GM12878 (cell line): Measurements from ENCODE around the gene ELK3. TPM values are rescaled to one million over a fixed set of nuclear protein-coding genes. Genes with fewer than 3 reads are reported as not detected.

Experiments used
- ATAC-seq: fragments of 200-7000 bp; cut with Tn5 transposase; 3 replicates; pipeline ENCODE4 v1.9.1; 2020; ENCODE audit warnings: mild to moderate bottlenecking, moderate library complexity
- BruUV-seq: library from RNA; stranded (reverse); fragments of 400-500 nt; replicated peaks from 2 replicates; lab custom pipeline; 2021; lab: Mats Ljungman, UMichigan
- CTCF ChIA-PET: fragments of 300-600 bp; sonication (Branson Sonifier 250); formaldehyde crosslinking; extraction: SDS; loops from one replicate; lab custom pipeline; 2021; ENCODE audit warnings: inconsistent platforms; lab: Yijun Ruan, JAX
- POLR2A ChIA-PET: fragments of 350-600 bp; formaldehyde crosslinking; extraction: SDS; loops from one replicate; lab custom pipeline; 2021; ENCODE audit warnings: inconsistent platforms; lab: Charles Lee
- RAD21 ChIA-PET: fragments of 300-600 bp; sonication (Branson Sonifier 250); formaldehyde crosslinking; loops from one replicate; lab custom pipeline; 2023; ENCODE audit warnings: antibody characterized with exemption; ENCODE audit not compliant: unreplicated experiment; lab: Charles Lee
- SMC1A ChIA-PET: fragments of 300-600 bp; sonication (Branson Sonifier 250); formaldehyde crosslinking; loops from one replicate; lab custom pipeline; 2023; ENCODE audit not compliant: unreplicated experiment, uncharacterized antibody; lab: Charles Lee
- DNase-seq: peaks from one replicate; pipeline ENCODE4 v3.0.0-alpha.2; 2011; ENCODE audit warnings: low read depth, low spot score
- FAIRE-seq: peaks from 3 replicates; lab custom pipeline; 2011; peaks lifted over from hg19 to GRCh38; lab: Jason Lieb, UNC
- H2AFZ ChIP-seq: 2 replicates; pipeline ENCODE4 v1.6.0; 2011; ENCODE audit warnings: low read depth, low read length, control low read depth; ENCODE audit not compliant: control insufficient read depth
- H3K27ac ChIP-seq: 2 replicates; pipeline ENCODE4 v1.5.1; 2011; ENCODE audit warnings: control low read depth; ENCODE audit not compliant: control insufficient read depth, insufficient read depth
- H3K27me3 ChIP-seq, 2 experiments: replicated peaks in 1 of 2; 2 replicates each; pipeline versions ENCODE4 v1.6.0 to v1.6.1; 2011; ENCODE audit warnings: low read length in 1 of 2; ENCODE audit not compliant: control insufficient read depth in 2 of 2, insufficient read depth in 2 of 2
- H3K36me3 ChIP-seq, 2 experiments: 2 replicates each; pipeline ENCODE4 v1.5.1; 2011; ENCODE audit warnings: low read length in 1 of 2; ENCODE audit not compliant: control insufficient read depth in 2 of 2, insufficient read depth in 2 of 2
- H3K4me1 ChIP-seq: 2 replicates; pipeline ENCODE4 v1.6.1; 2011; ENCODE audit warnings: mild to moderate bottlenecking, low read length, moderate library complexity, mixed read lengths; ENCODE audit not compliant: control insufficient read depth, insufficient read depth
- H3K4me2 ChIP-seq: 2 replicates; pipeline ENCODE4 v1.6.0; 2011; ENCODE audit warnings: control low read depth; ENCODE audit not compliant: control insufficient read depth, insufficient read depth
- H3K4me3 ChIP-seq: fragments of 200-600 bp; sonication (generic); 2 replicates; pipeline ENCODE4 v1.5.1; 2016
- H3K79me2 ChIP-seq: 2 replicates; pipeline ENCODE4 v1.6.0; 2011; ENCODE audit warnings: low read length; ENCODE audit not compliant: control insufficient read depth, insufficient read depth
- H3K9ac ChIP-seq: 2 replicates; pipeline ENCODE4 v1.8.0; 2011; ENCODE audit warnings: low read length, control low read depth, mixed read lengths; ENCODE audit not compliant: control insufficient read depth, insufficient read depth
- H3K9me3 ChIP-seq: replicated peaks from 3 replicates; pipeline ENCODE4 v1.5.1; 2011; ENCODE audit warnings: mild to moderate bottlenecking, low read length; ENCODE audit not compliant: control insufficient read depth, insufficient read depth
- H4K20me1 ChIP-seq: 2 replicates; pipeline ENCODE4 v1.6.0; 2011; ENCODE audit not compliant: control insufficient read depth, insufficient read depth
- ASH2L ChIP-seq: fragments of 300-600, 200-600 bp; sonication (generic); IDR thresholded peaks from 2 replicates; pipeline ENCODE4 v1.6.1; 2017; ENCODE audit warnings: low read depth, mild to moderate bottlenecking, borderline replicate concordance
- BACH1 ChIP-seq: fragments of 450-650 bp; IDR thresholded peaks from 2 replicates; pipeline ENCODE4 v1.6.1; 2017; ENCODE audit warnings: mild to moderate bottlenecking, borderline replicate concordance
- BCL11A ChIP-seq: IDR thresholded peaks from 2 replicates; pipeline ENCODE4 v1.6.1; 2011; ENCODE audit warnings: low read depth, low read length
- CBX5 ChIP-seq: sonication (generic); IDR thresholded peaks from 2 replicates; pipeline ENCODE4 v1.6.1; 2016; ENCODE audit warnings: low read depth, moderate library complexity, mild to moderate bottlenecking, inconsistent platforms
- CEBPB ChIP-seq, 2 experiments: fragments of 150-350 bp in 1 of 2; IDR thresholded peaks; 2 replicates each; pipeline ENCODE4 v1.6.1; 2012 to 2014; ENCODE audit warnings: low read depth in 2 of 2, low read length in 2 of 2, borderline replicate concordance in 1 of 2, inconsistent platforms in 1 of 2
- CEBPZ ChIP-seq: fragments of 150-350 bp; IDR thresholded peaks from 2 replicates; pipeline ENCODE4 v1.6.1; 2016; ENCODE audit warnings: low read depth, low read length
- IKZF2 ChIP-seq, 2 experiments: fragments of 450-650 bp; IDR thresholded peaks; 2 replicates each; pipeline ENCODE4 v1.6.1; 2017; ENCODE audit warnings: mild to moderate bottlenecking in 2 of 2, moderate library complexity in 2 of 2
- IRF4 ChIP-seq: IDR thresholded peaks from 2 replicates; pipeline ENCODE4 v1.6.1; 2011; ENCODE audit warnings: low read depth, low read length
- JUNB ChIP-seq: IDR thresholded peaks from 2 replicates; pipeline ENCODE4 v1.6.1; 2016; ENCODE audit warnings: antibody characterized with exemption, mild to moderate bottlenecking
- MTA2 ChIP-seq: fragments of 450-650 bp; IDR thresholded peaks from 2 replicates; pipeline ENCODE4 v1.6.1; 2016; ENCODE audit warnings: low read depth, mild to moderate bottlenecking, moderate library complexity
- NFXL1 ChIP-seq: fragments of 450-650 bp; IDR thresholded peaks from 2 replicates; pipeline ENCODE4 v1.6.1; 2017; ENCODE audit warnings: antibody characterized with exemption, mild to moderate bottlenecking, borderline replicate concordance
- POLR2A ChIP-seq: IDR thresholded peaks from 2 replicates; pipeline ENCODE4 v1.6.1; 2011; ENCODE audit warnings: low read depth, mild to moderate bottlenecking, low read length
- RUNX3 ChIP-seq: IDR thresholded peaks from 2 replicates; pipeline ENCODE4 v1.6.1; 2012; ENCODE audit warnings: low read length, inconsistent platforms
- SIN3A ChIP-seq: IDR thresholded peaks from 2 replicates; pipeline ENCODE4 v1.6.1; 2012; ENCODE audit warnings: low read depth, low read length, improper control_type of control experiment
- SRF ChIP-seq, 2 experiments: IDR thresholded peaks; 2 replicates each; pipeline ENCODE4 v1.6.1; 2011; ENCODE audit warnings: low read depth in 2 of 2, low read length in 2 of 2, mild to moderate bottlenecking in 1 of 2, moderate library complexity in 1 of 2
- TCF3 ChIP-seq: IDR thresholded peaks from 2 replicates; pipeline ENCODE4 v1.6.1; 2012; ENCODE audit warnings: low read depth, mild to moderate bottlenecking, low read length, borderline replicate concordance; ENCODE audit not compliant: insufficient read depth
- TCF7 ChIP-seq: IDR thresholded peaks from 2 replicates; pipeline ENCODE4 v1.6.1; 2014; ENCODE audit warnings: antibody characterized with exemption, borderline replicate concordance
- ZSCAN29 ChIP-seq: fragments of 450-650 bp; IDR thresholded peaks from 2 replicates; pipeline ENCODE4 v1.6.1; 2017; ENCODE audit warnings: mild to moderate bottlenecking, moderate library complexity
- WGBS: methylation state at CpG from one replicate; pipeline ENCODE4 v1.1.6; 2016; ENCODE audit warnings: low lambda C conversion rate; ENCODE audit not compliant: insufficient replicate concordance, insufficient coverage; ENCODE audit errors: missing lambda C conversion rate; 5-methylcytosine and 5-hydroxymethylcytosine counted together
- in situ Hi-C: fragments of 300-500 bp; cut with MboI; formaldehyde crosslinking; loops from 9 replicates; pipeline ENCODE4 v1.14.3; 2018; ENCODE audit warnings: mixed read lengths
- intact Hi-C: fragments of 100-400 bp; cut with micrococcal nuclease; formaldehyde crosslinking; loops from one replicate; pipeline ENCODE4 v1.14.2; 2022; ENCODE audit not compliant: unreplicated experiment
- polyA plus RNA-seq, 11 experiments: library from polyadenylated mRNA; depleted of rRNA in 4 of 11; unstranded in 6 of 11; stranded (reverse) in 5 of 11; fragments of >200 nt; fragmentation: Nextera tagmentation in 4 of 11; fragmentation: Illumina TruSeq in 1 of 11; extraction: Ambion mirVana in 4 of 11; extraction: Trizol in 1 of 11; gene quantifications; 1 replicate in 1 of 11; 2 replicates in 10 of 11; pipeline versions ENCODE4 v1.2.1 to v1.2.3, GENCODE V29; 2011 to 2016; ENCODE audit warnings: inconsistent platforms in 2 of 11, missing spikeins in 2 of 11, low read depth in 1 of 11
- total RNA-seq, 4 experiments: library from RNA; depleted of rRNA in 3 of 4; stranded (reverse); fragments of >200 nt in 3 of 4; fragmentation: Illumina TruSeq in 1 of 4; extraction: Trizol in 1 of 4; gene quantifications; 2 replicates each; pipeline versions ENCODE4 v1.2.1 to v1.2.3, GENCODE V29; 2013 to 2021

ELK3 gene
- total and polyA plus RNA-seq, 10 of the 15 experiments (the other 5 are each of a cell fraction or from before 2014, with no cell fraction given): 0.37 to 4.8 (median 0.88) TPM

GRCh38 chr12:96260231-96260630 is 66.1 kb downstream of the ELK3 start:
- no peak overlapping the region for H2AFZ ChIP-seq
- H3K27ac ChIP-seq: no peak overlapping the region
- no peak for FAIRE-seq
- no peak for DNase-seq
- no peaks in the 10 kb centered on the region for H3K9me3 ChIP-seq
- no peak overlapping the region for H3K4me3 ChIP-seq
- ChIA-PET CTCF (no interaction called here), RAD21 (no interaction called here), POLR2A (no interaction called here), SMC1A (interaction anchor here (0.8 to 1.2 kb wide), 4 partner anchors 11 to 140 kb away, joined by 3 to 5 read pairs (median 3); partner anchors contain the start of gene CDK17)
- H4K20me1 ChIP-seq: no peaks in the 10 kb centered on the region
- intact Hi-C loops: no loop called here
- H3K9ac ChIP-seq: no peak overlapping the region
- no peaks in the 10 kb centered on the region for H3K79me2 ChIP-seq
- WGBS: 94% methylated on average over 2 of the region's 2 CpGs
- BruUV-seq: no TSS peak
- no peaks in the 10 kb centered on the region for H3K4me1 ChIP-seq
- H3K27me3 ChIP-seq: no peaks in the 10 kb centered on the region
- H3K4me2 ChIP-seq: no peak overlapping the region
- H3K36me3 ChIP-seq: peaks cover 2 to 9% of the 10 kb centered on the region in 2 experiments; a peak in 3 of 4 replicates
- ATAC-seq: no peak
- no peak for TF ChIP-seq ZSCAN29
- no peak for TF ChIP-seq TCF3
- TF ChIP-seq TCF7: no peak
- TF ChIP-seq ASH2L: no peak
- TF ChIP-seq BACH1: no peak
- TF ChIP-seq IKZF2 (IDR thresholded peaks at IDR 0.05): no peak
- no peak for TF ChIP-seq IRF4
- no peak for TF ChIP-seq POLR2A
- TF ChIP-seq CEBPB (IDR thresholded peaks at IDR 0.05; ENCODE audit: borderline replicate concordance in 1 of 2, low read depth in 2 of 2, low read length in 2 of 2): no peak
- no peak for TF ChIP-seq SRF (IDR thresholded peaks at IDR 0.05; ENCODE audit: low read depth in 2 of 2, low read length in 2 of 2)
- no peak for TF ChIP-seq CBX5
- no peak for TF ChIP-seq JUNB
- no peak for TF ChIP-seq RUNX3
- TF ChIP-seq MTA2: no peak
- TF ChIP-seq BCL11A: no peak
- TF ChIP-seq SIN3A: no peak
- TF ChIP-seq CEBPZ: no peak
- TF ChIP-seq NFXL1: no peak
- in situ Hi-C loops: no loop called here
